AG20443 (cell line): ENCODE results near the gene ZNF598.
"Not testable (repeated sequence)": the region's sequence is repeated elsewhere in the genome, so short reads cannot be mapped to it uniquely, and the experiment has no call there.

Source experiments
- DNase-seq: peaks from one replicate; pipeline ENCODE4 v3.0.0; 2012; ENCODE audit warnings: low spot score, mixed read lengths

ZNF598 gene

DNA sequence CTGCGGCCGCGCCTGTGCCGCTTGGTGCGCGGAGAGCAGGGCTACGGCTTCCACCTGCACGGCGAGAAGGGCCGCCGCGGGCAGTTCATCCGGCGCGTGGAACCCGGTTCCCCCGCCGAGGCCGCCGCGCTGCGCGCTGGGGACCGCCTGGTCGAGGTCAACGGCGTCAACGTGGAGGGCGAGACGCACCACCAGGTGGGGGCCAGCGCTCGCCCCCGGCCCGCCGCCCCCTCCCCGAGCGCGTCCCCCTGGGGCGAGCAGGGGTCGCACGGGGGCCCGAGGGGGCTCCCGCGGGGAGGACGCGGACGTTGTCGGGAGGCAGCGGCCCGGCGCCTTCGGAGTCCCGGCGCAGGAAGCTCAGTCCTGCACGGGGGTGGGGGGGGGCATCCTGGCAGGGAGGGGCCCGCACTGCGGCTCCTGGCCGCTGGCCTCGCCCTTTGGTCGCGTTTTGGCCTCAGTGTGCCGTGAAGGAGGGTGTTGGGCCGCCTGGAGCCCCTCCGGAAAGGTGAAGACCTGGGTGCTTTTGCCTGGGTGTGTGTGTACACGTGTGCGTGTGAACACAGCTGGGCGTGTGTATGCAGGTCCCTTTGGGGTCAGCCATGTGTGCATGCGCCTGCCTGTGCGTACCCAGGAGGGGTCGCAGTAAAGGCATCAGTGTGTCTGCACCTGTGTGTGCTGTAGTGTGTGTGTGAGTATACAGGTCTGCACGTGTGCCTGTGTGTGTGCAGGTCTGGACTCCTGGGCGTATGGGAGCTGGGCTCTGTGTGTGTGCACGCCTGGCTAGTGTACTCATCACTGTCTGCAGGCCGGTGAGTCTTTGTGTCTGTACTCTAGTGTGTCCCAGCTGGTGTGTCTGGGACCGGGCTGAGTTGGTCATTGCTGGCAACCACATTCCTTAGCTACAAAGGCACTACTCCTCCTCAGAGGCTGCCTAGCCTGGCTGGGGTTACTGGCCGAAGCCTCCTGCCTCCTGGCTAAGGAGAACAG lies 17.7 kb upstream of the ZNF598 start:
- DNase-seq = peak; percentile 57

DNA sequence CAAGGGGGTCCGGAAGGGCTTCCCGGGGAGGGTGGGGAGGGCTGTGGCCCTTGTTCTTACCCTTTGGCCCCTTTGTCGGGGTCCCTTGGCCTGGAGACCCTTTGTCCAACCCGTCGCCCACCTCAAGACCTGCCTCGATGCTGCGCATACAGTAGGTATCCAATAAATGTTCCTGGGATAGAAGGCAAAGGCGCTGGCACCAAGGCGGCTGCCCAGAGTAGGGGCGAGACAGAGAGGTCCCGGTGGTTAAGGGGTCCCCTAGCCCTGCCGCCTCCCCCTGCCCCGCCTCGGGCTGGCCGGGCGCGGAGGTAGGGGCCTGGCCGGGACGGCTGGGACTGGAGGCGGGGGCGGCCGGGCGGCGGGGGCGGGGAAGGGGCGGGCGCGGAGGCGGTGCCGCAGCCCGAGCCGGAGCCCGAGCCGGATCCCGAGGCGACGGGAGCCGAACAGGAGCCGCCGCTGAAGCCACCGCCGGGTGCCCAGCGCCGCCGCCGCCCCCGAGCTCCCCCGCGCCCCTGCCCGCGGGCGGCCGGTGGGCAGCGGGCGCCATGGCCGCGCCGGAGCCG lies 16.9 kb upstream of the ZNF598 start, which contains the start of gene NHERF2:
Gene NHERF2, plus strand, starts transcription at position 442 of the 563 bp plus-strand sequence. Its CDS starts 104 bp downstream, at position 546.
- peak; percentile 81 for DNase-seq

DNA sequence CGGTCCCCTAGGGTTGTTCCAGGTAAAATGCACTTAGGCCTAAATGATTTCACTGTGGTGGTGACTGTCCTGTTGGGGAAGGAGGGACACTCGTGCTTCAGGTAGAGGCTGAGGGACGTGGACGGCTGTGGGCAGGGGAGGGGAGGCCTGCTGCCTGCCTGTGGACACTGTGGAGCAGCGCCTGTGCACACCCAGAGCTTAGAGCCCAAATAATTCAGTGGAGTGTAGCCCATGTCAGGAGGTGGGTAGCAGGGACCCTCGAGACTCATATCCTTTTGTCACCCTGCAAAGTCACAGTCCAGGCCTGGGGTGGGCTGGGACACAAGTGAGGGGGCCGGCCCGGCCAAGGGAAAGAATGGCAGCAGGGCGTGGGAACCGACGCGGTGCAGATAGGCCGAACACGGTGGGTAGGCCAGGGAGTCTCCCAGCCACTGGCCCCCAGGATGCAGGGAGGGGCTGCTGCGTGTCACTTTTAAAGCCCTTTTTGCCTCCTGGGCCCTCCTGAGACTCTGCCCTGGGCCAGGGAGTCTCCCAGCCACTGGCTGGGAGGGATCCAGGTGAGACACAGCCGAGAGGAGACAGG lies 16.3 kb upstream of the ZNF598 start:
- no peak for DNase-seq

DNA sequence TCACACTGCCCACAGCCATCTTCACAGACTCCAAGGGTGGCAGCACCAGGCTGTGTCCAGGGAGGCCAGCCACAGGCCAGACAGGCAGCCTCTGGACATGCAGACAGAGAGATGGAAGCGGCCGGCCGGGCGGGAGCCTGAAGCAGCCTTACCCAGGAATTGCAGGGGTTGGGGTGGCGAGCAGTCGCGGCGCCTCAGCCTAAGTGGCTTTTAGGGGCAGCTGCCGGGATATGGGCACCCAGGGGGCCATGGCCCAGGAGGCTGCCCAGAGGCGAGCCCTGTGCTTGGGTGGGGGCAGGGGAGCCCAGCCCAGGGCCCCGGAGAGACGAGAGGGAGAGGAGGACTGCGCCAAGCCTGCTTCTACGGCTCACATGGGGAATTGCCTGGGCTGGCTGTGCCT lies 15.6 kb upstream of the ZNF598 start:
- DNase-seq = no peak

DNA sequence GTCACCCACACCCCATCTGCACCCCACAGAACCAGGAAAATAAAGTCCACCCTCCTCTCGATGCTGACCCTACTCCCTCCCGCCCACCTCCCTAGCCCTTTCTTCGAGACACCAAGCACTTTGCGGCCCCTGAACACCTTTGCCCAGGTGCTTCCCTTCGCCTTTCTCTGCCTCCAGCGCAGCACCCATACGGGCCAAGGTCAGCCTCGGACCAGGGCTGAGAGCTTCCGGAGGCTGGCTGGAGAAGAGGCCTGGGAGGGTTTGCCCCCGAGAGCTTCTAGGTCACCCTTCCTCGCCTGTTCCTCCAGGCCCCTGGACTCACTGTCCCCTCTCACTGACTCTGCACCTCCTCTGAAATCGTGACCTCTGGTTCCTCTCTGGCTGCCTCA lies 14.4 kb upstream of the ZNF598 start:
- DNase-seq = no peak

DNA sequence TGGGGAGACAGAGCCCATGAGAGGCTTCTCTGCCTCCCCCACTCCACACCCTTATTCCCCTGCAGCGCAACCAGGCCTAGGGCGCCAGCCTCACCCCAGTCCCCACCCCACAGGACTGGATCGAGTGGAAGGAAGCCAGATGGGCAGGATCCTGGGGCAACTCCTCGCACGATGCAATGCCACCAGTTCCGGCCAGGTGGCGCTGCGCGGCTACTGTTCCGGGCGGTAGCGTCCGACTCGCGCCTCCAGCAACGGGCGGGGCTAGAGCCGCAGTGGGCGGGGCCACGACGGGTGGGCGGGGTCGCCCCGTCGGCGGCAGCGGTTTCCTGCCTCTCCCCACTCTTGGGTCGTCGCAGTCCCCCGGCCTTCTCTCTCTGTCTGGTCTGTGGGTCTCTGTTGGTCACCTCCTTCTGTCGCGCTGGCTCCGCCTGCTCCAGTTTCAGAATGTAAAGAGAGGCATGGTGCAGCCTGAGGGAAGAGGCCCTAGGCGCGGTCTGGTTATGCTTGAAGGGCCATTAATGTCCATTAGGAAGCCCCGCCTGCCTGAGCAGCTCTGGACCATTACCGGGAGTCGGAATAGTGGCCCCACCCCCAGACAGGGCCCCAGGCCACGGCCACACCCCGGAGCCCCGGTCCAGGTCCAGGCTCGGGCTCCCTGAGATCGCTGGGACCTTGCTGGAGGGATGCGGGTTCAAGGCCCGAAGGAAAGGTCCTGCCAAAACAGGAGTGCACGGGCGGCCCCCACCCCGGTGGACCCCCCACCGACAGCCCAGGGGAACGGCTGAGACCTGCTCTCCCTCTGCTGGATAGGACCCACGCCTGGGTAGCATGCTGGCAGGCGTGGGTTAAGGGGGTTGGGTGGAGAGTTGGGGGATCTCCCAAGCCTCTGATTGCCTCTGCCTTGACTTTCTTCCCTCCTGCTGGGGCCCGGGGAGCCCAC lies 13.7 kb upstream of the ZNF598 start:
- DNase-seq = peak; percentile 95

DNA sequence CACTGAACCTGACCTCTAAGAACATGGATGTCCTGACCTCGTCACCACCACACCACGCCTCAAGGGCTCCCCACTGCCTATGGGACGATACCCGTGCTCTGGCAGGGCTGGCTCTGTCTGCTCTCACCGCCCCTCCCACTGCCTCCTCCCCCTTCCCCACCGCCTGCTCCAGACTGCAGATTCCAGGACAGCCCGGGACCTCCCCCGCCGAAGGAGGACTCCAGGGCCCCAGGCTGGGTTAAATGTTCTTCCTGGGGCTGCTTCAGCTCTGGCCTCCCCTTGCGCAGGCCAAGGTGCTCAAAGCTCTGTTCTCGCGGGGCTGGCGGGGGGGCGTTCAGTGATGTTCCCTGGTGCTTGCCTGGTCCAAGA lies 13.1 kb upstream of the ZNF598 start:
- peak; percentile 40 for DNase-seq

DNA sequence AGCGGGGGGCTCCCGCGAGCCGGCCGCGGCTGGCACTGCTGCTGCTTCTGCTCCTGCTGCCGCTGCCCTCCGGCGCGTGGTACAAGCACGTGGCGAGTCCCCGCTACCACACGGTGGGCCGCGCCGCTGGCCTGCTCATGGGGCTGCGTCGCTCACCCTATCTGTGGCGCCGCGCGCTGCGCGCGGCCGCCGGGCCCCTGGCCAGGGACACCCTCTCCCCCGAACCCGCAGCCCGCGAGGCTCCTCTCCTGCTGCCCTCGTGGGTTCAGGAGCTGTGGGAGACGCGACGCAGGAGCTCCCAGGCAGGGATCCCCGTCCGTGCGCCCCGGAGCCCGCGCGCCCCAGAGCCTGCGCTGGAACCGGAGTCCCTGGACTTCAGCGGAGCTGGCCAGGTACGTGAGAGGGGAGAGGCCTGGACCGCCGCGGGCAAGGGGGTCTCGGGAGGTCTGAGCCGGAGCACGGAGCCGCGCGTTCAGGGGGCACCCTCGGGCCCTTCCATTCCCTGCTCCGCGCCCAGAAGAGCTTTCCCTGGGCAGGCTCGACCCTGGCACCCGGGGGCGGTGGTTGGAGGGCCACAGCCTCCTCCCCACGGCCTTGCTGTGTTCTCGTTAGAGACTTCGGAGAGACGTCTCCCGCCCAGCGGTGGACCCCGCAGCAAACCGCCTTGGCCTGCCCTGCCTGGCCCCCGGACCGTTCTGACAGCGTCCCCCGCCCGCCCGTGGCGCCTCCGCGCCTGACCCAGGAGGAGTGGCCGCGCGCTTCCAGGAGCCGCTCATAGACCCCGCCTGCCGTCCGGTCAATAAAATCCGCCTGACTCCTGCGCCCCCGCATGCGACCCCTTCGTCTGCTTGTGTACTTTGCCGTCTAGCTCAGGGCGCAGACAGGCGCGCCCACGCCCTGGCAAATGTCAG lies 10.6 kb upstream of the ZNF598 start:
- no peak for DNase-seq

DNA sequence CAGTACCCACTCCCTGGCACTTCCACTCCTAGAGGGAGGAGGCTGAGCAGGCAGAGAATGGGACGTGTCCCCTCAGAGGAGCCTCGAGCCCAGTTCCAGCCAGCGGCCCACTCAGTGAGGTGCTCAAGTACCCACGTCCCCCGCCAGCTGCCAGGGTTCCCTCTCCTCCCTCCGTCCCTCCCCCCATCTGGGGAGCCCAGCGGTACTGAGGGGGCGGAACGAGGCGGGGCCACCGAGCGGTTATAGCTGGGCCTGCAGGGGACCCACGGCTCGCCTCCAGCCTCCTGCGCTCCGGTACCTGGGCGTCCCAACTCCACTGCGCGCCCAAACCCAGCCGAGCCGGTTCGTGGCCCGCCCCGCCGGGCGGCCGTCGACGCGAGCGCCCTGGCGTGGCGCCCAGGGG lies 9.9 kb upstream of the ZNF598 start, which contains the start of gene NPW:
Gene NPW, plus strand, starts transcription at position 268 of the 403 bp plus-strand sequence.
- no peak for DNase-seq

DNA sequence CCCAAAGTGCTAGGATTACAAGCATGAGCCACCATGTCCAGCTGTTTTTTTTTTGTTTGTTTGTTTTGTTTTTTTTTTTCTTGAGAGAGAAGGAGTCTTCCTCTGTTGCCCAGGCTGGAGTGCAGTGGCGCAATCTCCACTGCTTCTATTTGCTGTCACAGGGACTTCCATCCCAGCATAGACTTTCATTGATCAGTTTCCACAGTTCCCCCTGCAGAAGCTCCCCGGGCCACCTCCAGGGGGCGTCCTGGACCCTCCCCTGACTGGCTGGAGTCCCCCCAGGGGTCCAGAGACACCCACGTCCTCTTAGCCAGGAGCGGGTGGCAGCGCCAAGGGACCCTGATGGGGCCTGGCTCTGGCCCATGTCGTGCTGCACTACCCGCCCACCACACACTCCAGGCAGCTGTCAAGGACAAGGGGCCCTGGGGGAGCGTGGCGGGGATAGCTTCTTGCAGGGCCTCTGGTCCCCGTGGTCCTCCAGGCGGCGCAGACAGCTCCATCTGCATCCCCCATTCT lies 6.8 kb upstream of the ZNF598 start:
- no peak for DNase-seq

DNA sequence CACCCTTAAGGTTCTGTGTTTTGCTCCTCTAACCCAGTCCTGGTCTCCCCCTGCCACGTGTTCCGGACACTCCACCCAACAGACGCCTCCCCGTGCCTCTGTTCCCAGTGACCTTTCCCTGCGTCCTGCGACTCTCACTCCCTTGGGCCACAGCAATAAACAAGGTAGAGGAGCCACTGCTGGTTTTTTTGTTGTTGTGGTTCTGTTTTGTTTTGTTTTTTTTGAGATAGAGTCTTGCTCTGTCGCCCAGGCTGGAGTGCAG lies 6.3 kb upstream of the ZNF598 start:
- no peak for DNase-seq

DNA sequence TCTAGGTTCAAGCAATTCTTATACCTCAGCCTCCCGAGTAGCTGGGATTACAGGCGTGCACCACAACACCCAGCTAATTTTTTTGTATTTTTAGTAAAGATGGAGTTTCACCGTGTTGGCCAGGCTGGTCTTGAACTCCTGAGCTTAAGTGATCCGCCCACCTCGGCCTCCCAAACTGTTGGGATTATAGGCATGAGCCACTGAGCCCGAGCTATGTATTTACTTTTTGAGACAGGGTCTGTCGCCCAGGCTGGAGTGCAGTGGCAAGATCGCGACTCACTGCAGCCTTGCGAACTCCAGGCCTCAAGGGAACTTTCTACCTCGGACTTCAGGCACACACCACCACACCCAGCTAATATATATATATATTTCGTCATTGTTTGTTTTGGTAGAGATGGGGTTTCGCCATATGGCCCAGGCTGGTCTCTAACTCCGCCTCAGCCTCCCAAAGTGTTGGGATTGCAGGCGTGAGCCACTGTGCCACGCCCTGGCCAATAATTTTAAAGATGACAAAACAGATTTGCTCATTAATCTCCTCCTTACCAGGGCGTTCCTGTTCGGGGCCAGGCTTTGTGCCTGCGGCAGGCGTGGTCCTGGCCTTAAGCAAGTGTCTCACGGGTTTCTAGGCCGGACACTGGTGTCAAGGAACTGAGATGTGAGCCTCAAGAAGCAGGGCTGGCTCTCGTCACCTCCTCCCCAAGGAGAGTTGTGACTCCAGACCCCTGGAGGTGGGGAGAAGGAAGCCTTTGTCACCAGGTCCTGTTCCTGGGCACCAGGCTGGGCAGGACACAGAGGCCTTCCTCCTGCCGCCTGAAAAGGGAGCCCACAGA lies 5.7 kb upstream of the ZNF598 start:
- no peak for DNase-seq

DNA sequence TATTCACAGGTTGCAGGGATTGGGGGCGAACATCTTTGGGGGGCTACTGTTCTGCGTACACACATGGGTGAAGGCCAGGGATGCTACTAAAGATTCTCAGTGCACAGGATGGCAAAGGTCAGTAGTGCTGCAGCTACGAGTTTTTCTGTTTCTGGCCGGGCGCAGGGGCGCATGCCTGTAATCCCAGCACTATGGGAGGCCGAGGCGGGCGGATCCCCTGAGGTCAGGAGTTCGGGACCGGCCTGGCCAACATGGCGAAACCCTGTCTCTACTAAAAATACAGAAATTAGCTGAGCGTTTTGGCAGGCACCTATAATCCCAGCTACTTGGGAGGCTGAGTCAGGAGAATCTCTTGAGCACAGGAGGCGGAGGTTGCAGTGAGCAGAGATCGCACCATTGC lies 3.9 kb upstream of the ZNF598 start:
- no peak for DNase-seq

DNA sequence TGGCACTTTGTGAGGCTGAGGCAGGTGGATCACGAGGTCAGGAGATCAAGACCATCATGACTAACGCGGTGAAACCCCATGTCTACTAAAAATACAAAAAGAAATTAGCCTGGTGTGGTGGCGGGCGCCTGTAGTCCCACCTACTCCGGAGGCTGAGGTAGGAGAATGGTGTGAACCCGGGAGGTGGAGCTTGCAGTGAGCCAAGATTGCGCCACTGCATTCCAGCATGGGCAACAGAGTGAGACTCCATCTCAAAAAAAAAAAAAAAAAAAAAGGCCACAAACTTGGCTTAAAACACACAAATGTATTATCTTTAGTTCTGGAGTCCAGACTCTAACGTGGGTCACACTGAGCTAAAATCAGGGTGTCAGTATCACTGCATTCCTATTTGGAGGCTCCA lies 2.1 kb upstream of the ZNF598 start:
- DNase-seq = not testable (repeated sequence)

DNA sequence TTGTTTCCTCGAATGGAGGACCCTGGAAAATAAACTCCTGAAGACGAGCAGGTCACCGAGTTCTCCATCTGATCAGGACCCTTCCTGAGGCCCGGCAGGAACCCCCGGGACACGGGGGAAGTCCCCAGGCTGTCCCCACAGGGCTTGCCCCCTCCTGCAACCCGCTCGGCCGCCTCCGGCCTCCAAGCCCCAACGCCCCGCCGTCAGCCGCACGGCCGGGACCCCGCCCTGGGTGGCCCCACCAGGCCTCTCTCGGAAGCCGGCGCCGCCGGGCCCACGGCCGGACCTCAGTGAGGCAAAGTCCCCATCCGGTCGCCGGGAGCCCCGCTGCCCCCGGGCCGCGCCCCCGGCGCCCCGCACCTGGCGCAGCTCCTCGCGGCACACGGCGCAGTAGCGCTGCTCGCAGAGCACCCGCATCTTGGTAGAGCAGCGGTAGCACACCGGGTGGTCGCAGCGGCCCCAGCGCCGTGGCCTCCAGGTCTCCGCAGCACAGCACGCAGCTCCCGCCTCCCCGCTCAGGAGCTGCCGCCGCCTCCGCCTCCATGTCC lies 383 bp downstream of the ZNF598 start:
- no peak for DNase-seq

DNA sequence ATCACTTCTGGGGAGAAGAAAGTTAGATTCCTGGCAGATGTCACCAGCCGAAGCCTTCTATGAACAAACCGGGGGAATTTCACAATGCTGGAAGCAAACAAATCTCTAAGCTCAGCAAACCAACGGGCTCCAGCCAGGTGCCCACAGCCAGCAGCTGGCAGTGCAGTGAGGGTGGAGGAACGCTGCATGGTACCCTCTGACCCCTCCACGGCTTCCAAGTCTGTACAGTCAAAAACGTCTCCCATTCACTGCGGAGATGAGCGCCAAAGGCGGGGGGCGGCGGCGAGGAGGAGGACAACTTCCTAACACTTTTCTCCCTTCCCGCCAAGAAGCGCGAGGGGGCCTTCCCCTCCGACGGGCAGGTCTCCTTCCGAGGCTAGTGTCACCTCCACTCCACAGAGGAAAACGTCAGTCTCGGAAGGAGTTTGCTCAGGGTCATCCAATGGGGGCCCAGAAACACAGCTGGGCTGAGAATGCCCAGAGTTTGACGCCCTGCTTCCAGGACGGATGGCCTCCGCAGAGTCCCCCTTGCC lies 924 bp downstream of the ZNF598 start:
- DNase-seq = peak; percentile 50

DNA sequence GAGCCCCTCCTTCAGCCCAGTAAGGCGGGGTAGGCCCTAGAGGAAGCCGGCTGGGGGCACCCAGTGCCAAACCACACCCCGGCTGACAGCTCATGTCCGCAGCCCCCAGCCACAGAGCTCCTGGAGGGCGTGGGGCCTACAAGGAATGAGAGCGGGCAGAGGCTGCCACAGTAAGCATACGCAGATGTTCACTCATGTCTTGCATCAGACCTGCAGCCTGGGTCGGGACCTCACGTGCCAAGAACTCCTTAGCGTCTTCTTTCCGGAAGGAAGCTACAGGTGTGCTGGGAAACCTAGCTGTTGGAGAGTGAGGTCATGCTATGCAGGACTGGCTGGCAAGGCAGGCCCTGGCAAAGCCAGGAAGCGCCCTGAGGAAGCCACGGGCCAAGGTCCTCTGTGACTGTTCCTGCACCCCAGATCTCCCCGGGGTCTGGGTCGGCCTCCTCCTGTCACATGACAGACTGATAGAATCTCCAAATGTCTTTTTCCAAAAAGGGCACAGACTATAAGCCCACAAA lies 1.6 kb downstream of the ZNF598 start:
- peak; percentile 86 for DNase-seq

DNA sequence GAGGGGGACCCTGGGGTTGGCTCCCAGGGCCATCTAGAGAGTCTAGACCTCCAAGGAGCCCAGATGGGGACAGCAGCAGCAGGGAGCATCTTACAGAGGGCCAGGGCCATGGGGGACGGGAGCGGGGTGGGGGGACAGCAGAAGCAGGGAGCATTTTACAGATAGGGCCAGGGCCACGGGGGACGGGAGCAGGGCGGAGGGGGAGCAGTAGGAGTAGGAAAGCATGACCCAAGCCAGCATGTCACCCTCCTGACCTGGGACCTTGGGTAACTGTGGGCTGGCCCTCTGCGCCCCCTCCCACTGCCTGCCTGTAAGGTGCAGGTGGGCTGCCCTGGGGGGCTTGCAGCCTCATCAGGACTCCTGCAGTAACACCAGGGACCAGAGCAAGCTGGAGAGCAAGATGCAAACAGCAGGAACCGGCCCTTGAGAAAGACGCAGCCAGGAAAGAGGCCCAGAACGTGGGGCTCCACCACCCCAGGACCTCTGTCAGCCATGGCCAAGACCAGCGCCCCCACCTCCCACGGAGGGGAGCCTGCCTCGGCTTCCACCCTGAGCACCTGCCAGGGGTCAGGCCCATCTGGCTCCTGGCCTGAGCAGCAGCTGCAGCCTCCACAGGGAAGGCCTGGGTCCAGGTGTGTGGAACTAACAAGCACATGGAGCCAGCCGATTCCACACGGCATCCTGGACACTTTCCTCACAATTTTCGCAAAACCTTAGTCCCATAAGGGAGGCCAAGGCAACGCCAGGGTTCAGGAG lies 2.4 kb downstream of the ZNF598 start:
- no peak for DNase-seq
